AG20443 (cell line): Measurements from ENCODE around the gene ZNF429.
"Not testable (repeated sequence)": the region's sequence is repeated elsewhere in the genome, so short reads cannot be mapped to it uniquely, and the experiment has no call there.

Experiments used
- DNase-seq: peaks from one replicate; pipeline ENCODE4 v3.0.0; 2012; ENCODE audit warnings: low spot score, mixed read lengths

Gene ZNF429

DNA sequence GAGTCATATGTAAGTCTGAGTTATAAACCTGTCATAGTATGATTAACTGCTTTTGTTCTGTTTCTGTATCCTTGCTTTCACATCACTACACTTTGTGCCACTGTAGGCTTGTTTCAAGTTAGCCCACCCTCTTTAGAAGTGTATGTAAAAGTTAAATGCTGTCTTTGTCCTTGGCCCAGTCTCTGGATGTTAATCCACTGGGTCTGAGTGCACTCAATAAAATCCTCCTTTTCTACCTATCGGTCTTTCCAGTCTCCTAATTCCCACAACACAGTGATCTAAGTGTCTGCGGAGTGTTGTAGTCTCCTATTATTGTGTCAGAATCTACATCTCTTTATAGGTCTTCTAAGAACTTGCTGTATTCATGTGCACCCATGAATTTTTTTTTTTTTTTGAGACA lies 14.1 kb downstream of the ZNF429 start:
- no peak for DNase-seq

- DNase-seq = no peak
These were observed 27.5 kb downstream of the ZNF429 start for GRCh38 chr19:21532904-21533303.

GRCh38 chr19:21536741-21537290 lies 31.4 kb downstream of the ZNF429 start:
- not testable (repeated sequence) for DNase-seq

DNA sequence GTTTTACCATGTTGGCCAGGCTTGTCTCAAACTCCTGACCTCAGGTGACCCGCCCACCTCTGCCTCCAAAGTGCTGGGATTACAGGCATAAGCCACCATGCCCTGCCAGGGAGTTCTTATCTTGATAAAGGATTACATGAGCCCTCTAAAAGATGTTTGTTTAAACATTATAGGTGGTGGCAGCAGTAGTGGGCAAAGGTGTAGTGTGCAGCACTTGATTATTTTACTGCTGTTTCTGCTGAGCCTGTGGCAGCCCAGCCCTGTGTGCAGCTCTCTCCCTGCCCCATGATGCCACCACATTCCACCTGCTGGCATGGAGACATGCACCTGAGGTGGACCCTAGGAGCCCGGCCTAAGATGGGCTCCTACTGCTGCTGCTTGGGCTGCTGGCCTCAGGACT lies 54.0 kb downstream of the ZNF429 start:
- no peak for DNase-seq

DNA sequence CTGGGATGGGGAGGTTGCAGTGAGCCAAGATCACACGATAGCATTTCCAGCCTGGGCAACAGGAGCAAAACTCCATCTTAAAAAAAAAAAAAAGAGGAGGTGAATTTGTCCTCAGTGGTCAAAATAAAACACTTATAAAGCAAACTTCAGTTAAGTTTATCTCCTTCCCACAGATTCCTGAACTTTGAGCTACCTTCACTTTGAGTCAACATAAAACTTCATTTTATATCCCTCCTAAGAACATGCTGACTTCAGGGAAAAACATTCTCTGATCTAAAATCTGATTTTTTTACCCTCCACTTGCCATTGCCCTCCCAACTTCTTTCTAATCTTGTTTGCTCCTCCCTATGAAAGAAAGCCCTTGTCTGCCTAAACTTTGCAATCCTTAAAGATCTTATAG lies 59.0 kb downstream of the ZNF429 start:
- no peak for DNase-seq

DNA sequence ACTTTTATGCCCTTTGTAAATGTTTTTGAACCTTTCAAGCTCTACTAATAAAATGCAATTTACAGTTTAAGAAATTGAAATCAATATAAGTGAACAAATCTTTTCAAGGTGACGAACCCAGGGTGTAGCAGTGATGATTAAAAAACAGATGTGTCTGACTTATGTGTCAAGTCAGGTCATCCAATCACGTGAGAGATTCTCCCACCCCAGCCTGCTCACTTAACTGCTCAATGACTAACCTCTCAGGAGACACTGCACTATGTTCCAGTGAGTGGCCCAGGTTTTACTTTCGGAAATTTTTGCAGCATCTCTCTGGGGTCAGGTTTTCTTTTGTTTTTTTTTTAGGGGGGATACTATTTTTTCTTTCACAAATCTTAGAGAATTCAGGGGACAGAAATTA lies 60.7 kb downstream of the ZNF429 start:
- DNase-seq = no peak

- DNase-seq = not testable (repeated sequence)
These were observed 62.4 kb downstream of the ZNF429 start for GRCh38 chr19:21567806-21568205.

DNA sequence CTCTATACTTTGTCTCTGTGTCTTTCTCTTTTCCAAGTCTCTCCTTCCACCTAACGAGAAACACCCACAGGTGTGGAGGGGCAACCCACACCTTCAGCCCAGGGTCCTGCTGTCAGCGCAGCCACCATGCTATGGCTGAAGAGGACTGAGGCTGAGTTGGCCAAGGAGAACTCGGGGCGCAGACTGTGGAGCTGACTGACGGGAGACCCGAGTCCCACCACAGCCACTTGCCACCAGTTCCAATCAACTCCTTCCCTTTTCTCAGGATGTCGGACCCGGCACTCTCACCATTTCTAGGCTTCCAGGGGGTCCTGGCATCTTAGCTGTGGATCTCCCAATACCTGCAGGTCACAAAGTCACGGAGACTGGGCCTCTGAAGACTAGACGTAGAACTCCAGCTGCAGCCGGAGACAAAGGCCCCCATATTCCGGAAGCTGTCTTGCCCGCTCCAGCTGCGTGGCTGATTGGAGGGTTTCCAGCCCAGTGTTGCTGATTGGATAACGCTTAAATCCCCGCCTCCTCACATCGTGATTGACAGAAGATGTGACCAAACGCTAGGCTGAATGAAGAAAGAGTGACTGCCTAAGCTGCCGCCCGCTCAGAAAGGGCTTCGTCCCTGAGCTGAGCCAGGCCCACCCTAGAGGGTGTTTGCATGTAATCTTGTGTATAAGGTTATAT lies 63.6 kb downstream of the ZNF429 start:
- DNase-seq = peak; percentile 54

GRCh38 chr19:21569494-21569865 lies 64.1 kb downstream of the ZNF429 start:
- no peak for DNase-seq

DNA sequence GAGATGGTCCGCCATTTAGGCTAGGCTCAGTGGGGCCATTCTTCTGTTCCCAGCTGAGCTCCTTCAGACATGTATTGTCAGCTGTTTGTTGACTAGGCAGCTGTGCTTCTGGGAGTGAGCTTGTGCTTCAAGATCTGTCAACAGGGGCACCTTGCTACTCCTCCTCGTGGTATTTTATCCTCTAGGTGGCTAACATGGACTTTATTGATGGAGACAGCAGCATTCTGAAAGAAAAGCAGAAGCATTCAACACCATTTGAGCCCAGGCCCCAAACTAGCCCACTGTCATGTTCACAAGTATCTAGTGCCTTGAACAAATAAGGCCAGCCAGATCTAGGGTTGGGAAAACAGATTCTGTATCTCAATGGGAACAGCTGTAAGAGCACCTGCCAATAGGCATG lies 65.9 kb downstream of the ZNF429 start:
- DNase-seq = no peak

- no peak for DNase-seq
These were observed 69.2 kb downstream of the ZNF429 start for GRCh38 chr19:21574607-21575006.

- no peak for DNase-seq
These were observed 71.1 kb downstream of the ZNF429 start for GRCh38 chr19:21576481-21576880.

DNA sequence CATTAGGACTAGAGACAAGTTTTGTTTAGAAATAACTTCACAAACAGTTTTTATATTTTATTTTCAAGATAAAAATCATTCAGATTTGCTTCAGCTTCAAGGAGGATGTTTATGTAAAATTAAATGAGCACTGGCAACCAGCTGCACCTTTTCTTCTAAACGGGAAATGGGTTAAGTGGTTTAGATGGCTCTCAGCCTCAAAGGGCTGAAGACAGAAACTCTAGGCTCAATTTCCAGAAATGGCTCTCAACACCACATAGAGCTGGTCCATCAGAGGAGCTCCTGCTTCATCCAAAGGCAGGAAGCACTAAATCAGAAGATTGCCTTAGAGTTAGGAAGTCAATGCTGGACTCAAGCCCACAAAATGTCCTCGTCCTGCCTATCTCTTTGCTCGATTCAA lies 74.7 kb downstream of the ZNF429 start:
- DNase-seq = no peak

DNA sequence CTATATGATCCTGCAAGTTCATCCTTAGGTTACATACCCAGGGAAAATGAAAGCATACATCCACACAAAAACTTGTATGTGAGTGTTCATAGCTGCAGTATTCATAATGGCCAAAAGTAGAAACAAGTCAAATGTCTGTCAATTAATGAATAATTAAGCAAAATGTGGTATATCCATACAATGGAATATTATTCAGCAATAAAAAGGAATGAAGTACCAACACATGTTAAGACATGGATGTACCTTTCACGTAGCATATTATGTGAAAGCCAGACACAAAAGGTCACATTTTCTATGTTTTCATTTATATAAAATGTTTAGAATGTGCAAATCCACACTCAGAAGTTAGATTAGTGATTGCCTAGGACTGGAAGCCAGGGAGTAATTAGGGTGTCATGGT lies 75.4 kb downstream of the ZNF429 start:
- no peak for DNase-seq

DNA sequence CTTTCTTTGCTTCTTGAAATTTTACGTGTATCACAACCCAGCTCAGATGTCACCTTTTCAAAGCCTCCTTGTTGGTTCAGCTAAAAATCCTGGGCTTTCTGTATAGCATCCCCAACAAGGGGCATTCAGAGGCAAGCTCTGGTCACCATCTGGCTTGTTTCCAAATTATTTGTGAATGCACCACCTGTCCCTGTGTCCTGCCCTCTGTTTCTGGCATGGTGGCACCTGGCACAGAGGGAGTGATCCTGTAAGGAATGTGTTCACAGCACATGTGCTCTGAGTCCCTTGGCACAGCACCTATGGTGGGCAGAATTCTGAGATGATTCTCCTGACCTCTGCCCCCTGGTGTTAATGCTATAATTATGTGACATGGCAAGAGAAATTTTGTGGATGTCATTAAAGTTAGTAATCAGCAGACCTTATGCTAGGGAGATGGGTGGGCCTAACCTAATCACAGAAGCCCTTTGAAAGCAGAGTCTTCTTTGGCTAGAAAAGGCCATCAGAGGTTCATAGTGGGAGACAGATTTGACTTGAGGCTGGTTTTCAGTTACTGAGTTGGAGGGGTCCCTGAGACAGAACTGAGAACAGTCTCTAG lies 76.3 kb downstream of the ZNF429 start:
- no peak for DNase-seq

DNA sequence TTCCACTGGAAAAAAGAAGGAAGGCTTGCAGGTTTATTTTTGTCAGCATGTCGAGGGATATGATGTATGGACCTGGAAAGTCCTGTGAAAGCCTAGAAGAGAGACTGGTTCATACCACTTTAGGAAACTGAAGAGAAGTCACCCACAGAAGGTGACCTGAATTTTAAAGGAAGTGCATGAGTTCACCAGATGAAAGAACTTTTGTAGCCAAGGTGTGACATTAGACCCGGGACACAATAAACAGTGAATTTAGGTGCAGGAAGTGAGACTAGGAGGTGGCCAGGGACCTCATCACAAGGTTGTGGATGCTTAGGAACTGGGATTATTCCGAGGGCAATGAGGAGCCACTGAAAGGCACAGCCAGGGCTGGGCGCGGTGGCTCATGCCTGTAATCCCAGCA lies 79.1 kb downstream of the ZNF429 start:
- no peak for DNase-seq

- no peak for DNase-seq
These were observed 80.0 kb downstream of the ZNF429 start for GRCh38 chr19:21585281-21585890.

DNA sequence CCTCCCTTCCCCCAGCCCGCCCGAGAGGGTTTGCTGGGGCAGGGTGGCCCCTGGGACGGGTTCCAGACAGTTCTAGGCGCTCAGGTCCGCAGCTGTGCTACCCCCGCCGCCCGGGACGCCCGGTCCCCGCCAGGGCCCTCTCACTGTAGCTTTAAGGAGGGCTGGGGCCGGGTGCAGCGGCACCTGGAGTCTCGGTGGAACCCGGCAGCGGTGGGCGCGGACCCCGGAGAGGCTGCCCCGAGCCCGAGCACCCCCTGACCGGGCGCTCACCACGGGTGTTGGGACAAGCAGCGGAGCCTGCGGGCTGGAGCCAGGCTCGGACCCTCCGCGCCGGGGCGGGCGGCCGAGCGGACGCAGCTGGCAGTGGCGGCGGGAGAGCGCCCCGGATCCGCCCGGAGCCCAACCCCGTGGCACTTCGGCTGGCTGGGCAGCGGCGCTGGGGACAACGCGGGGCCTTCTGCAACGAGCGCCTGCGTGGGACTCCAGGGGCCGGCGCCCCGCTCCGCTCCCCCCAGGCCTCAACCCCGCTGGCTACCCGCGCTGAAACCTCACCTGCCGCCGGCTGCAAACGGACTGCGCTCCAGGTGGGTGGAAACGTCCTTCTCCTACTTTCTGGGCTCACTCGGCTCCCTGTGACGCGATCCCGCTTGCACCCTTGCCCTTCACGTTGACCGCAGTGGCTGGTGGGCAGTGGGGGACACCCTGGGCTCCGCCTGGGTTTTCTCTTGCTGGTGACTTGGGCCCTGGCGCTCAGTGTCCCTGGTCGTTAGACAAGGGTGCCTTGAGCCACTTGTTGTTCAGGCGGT lies 81.1 kb downstream of the ZNF429 start:
- no peak for DNase-seq

GRCh38 chr19:21587117-21587461 lies 81.7 kb downstream of the ZNF429 start:
- DNase-seq = no peak

- no peak for DNase-seq
These were observed 82.1 kb downstream of the ZNF429 start for GRCh38 chr19:21587549-21587948.

GRCh38 chr19:21588065-21588601 lies 82.7 kb downstream of the ZNF429 start:
- DNase-seq = no peak

DNA sequence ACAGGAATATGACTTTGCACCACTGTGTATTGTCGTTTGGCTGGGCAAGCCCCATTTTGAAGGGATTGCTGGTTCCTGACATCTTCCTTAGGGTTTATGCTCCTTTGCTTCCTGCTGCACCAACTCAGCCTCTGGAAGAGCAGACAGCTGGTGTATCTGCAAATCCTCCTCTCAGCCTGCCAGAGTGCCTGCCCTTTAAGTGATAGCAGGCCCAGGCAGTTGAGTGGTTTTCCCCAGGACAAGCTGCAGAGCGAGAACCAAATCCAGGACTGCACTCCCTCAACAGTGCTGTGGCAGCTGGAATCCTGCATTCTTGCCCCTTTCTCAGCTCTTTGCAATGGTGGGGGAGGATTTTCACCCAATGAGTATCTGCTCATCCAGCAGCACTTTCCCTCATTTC lies 85.5 kb downstream of the ZNF429 start:
- no peak for DNase-seq
